Muscle of leg (tissue), 11 donors: ENCODE data around the gene SIRPG. TPM values are rescaled to one million over a fixed set of nuclear protein-coding genes. Genes with fewer than 3 reads are reported as not detected.
"Not testable (repeated sequence)": the region's sequence is repeated elsewhere in the genome, so short reads cannot be mapped to it uniquely, and the experiment has no call there.

Experiments
- DNase-seq: peaks from one replicate; pipeline ENCODE4 v3.0.0; 2013
- H3K27ac ChIP-seq: one replicate; pipeline ENCODE4 v1.5.1; 2013; ENCODE audit warnings: mild to moderate bottlenecking, low read length, control low read depth
- H3K27me3 ChIP-seq: one replicate; pipeline ENCODE4 v1.6.1; 2013; ENCODE audit warnings: low read length; ENCODE audit not compliant: control insufficient read depth, insufficient read depth
- H3K36me3 ChIP-seq: one replicate; pipeline ENCODE4 v1.6.1; 2013; ENCODE audit warnings: low read length; ENCODE audit not compliant: control insufficient read depth, insufficient read depth
- H3K4me1 ChIP-seq: one replicate; pipeline ENCODE4 v1.6.1; 2013; ENCODE audit warnings: low read length; ENCODE audit not compliant: control insufficient read depth, insufficient read depth
- H3K4me3 ChIP-seq: one replicate; pipeline ENCODE4 v1.5.1; 2013; ENCODE audit warnings: low read length, control low read depth
- H3K9me3 ChIP-seq: replicated peaks from 2 replicates; pipeline ENCODE4 v1.6.1; 2013; ENCODE audit warnings: low read depth, low read length; ENCODE audit not compliant: control insufficient read depth
- WGBS: methylation state at CpG from one replicate; pipeline ENCODE4 v1.1.5; 2013; ENCODE audit warnings: missing lambda C conversion rate; ENCODE audit not compliant: insufficient coverage; 5-methylcytosine and 5-hydroxymethylcytosine counted together
- polyA plus RNA-seq, 8 donors: library from polyadenylated mRNA; unstranded; fragments of 120-200 nt; gene quantifications; one replicate each; pipeline versions ENCODE4 v1.2.1 to v1.2.3, GENCODE V29; 2013; ENCODE audit warnings: inconsistent platforms in 1 of 8, low replicate concordance in 1 of 8; ENCODE audit not compliant: insufficient read length in 8 of 8, insufficient read depth in 1 of 8
- total RNA-seq: library from RNA; stranded (reverse); fragments of 120-200 nt; gene quantifications from one replicate; pipeline ENCODE4 v1.2.4, GENCODE V29; 2013

SIRPG gene
- total and polyA plus RNA-seq, 9 donors = not detected

DNA sequence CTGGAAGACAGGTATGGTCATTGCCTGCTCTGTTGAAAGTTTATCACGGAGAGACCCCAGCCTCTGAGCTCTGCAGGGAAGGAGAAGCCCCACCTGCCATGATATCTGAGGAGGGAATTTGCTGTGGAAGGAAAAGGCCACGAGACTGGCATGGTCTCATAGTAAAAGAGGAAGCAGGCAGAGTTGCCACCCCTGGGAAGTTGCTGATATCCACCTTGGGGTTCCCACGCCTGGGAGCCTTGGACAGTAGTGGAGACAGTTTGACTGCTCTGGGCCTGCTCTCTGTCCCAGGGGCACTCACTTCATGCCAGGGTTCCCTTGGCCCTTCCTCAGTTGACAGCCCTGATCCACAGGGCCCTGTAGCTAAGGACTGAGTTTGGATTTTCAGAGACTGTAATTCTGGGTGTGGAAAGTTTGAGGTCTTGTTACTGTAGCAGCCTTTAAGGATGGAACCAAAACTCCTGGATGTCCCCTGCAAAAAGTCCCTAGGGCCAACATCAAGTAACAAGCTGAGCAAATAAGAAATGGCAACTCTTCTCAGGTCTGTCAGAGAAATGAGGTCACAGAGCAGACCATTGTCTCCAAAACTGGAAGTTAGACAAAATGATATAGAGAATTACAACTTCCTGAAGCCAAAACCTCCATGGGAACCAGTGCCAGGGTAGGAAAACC is 30.9 kb downstream of the SIRPG start:
- H3K4me1 ChIP-seq = no peaks in the 10 kb centered on the region
- DNase-seq = no peak
- H3K9me3 ChIP-seq = no peaks in the 10 kb centered on the region
- no peaks in the 10 kb centered on the region for H3K27me3 ChIP-seq
- no peaks in the 10 kb centered on the region for H3K36me3 ChIP-seq
- H3K4me3 ChIP-seq = no peak overlapping the region
- no peak overlapping the region for H3K27ac ChIP-seq
- 57% methylated on average over 3 of the region's 3 CpGs for WGBS

DNA sequence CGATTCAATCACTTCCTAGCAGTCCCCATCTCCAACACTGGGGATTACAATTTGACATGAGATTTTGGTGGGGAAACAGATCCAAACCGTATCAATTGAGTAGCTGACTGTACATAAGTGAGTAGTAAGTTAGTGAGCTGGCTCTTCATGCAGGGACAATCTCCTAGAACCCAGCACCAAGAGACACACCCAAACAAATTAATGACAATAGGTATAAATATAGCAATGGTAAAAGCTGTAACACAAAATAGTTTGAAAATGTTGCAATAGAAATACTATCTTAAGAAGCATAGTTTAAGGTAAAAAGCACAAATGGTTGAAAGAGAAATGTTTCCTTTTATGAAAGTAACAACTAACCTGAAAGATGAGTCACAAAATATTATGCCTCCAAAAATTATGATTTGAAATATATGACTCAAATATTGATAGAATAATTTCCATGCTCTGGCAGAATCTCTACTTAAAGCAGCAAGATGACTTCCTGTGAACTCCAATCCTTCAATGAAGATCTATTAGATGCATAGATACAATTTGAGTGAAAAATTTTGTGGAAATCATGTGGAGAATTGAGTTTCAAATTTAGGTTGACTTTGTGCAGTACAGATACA is 32.4 kb downstream of the SIRPG start:
- Histone ChIP-seq H3K36me3 (no peaks in the 10 kb centered on the region), H3K9me3 (no peaks in the 10 kb centered on the region), H3K27ac (no peak overlapping the region), H3K27me3 (no peaks in the 10 kb centered on the region), H3K4me1 (no peaks in the 10 kb centered on the region), H3K4me3 (no peak overlapping the region)
- no peak for DNase-seq
- no CpG with 5 or more reads among the region's 2 CpGs for WGBS

DNA sequence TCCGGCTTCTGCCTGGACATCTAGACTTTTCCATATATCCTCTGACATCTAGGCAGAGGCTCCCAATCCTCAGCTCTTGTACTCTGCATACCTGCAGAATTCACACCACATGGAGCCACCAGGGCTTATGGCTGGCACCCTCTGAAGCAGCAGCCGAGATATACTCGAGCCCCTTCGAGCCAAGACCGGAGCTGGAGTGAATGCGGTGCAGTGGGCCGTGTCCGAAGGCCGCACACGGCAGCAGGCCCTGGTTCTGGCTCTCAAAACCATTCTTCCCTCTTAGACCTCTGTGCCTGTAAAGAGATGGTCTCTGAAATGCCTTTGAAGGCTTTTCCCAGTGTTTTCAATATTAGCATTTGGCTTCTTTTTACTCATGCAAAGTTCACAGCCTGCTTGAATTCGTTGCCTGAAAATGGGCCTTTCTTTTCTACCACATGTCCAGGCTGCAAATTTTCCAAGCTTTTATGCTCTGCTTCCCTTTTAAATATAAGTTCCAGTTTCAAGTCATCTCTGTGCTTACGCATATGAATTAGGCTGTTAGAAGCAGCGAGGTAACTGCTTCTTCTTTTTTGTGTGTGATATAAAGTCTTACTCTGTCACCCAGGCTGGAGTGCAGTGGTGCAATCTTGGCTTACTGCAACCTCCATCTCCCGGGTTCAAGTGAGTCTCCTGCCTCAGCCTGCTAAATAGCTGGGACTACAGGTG is 33.9 kb downstream of the SIRPG start:
- WGBS = 94% methylated on average over 9 of the region's 14 CpGs
- Histone ChIP-seq H3K4me3 (no peak overlapping the region), H3K27me3 (no peaks in the 10 kb centered on the region), H3K4me1 (no peaks in the 10 kb centered on the region), H3K36me3 (no peaks in the 10 kb centered on the region), H3K9me3 (peaks cover 4% of the 10 kb centered on the region), H3K27ac (no peak overlapping the region)
- DNase-seq = peak; percentile 36

DNA sequence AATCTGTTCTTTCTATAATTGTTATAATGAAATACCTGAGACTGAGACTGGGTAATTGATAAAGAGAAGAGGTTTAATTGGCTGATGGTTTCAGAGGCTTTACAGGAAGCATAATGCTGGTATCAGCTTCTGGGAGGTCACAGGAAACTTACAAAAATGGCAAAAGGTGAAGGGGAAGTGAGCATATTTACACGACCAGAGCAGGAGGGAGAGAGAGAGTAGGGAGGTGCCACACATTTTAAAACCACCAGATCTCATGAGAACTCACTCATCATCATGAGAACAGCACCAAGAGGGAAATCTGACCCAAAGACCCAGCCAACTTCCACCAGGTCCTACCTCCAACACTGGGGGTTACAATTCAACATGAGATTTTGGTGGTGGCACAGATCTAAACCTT is 35.1 kb downstream of the SIRPG start:
- no peaks in the 10 kb centered on the region for H3K4me1 ChIP-seq
- H3K4me3 ChIP-seq = no peak overlapping the region
- no peak overlapping the region for H3K27ac ChIP-seq
- H3K27me3 ChIP-seq = no peaks in the 10 kb centered on the region
- WGBS = no CpG with 5 or more reads among the region's 1 CpG
- H3K36me3 ChIP-seq = no peaks in the 10 kb centered on the region
- DNase-seq = no peak
- H3K9me3 ChIP-seq = peaks cover 4% of the 10 kb centered on the region

DNA sequence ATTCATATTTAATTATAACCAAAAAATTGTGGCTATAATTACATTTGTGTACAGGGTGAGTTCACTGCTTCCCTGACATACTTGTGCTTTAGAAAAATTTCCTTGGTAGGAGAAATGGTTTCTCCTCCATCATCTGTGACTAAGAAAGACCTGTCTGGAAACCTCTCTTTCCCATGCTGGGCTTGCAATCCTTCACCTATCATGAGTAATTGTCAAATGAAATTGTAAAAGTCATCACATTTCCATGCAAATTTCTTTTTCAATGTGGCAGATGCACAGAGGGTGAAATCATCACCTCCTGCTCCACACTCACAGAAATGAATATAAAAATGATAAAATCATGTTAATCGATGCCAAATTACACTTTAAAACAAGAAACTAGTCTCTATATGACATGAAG is 36.3 kb downstream of the SIRPG start:
- H3K36me3 ChIP-seq = no peaks in the 10 kb centered on the region
- H3K9me3 ChIP-seq = peaks cover 4% of the 10 kb centered on the region
- no CpG with 5 or more reads among the region's 1 CpG for WGBS
- H3K27ac ChIP-seq = no peak overlapping the region
- H3K4me1 ChIP-seq = no peaks in the 10 kb centered on the region
- no peak for DNase-seq
- H3K27me3 ChIP-seq = no peaks in the 10 kb centered on the region
- H3K4me3 ChIP-seq = no peak overlapping the region

DNA sequence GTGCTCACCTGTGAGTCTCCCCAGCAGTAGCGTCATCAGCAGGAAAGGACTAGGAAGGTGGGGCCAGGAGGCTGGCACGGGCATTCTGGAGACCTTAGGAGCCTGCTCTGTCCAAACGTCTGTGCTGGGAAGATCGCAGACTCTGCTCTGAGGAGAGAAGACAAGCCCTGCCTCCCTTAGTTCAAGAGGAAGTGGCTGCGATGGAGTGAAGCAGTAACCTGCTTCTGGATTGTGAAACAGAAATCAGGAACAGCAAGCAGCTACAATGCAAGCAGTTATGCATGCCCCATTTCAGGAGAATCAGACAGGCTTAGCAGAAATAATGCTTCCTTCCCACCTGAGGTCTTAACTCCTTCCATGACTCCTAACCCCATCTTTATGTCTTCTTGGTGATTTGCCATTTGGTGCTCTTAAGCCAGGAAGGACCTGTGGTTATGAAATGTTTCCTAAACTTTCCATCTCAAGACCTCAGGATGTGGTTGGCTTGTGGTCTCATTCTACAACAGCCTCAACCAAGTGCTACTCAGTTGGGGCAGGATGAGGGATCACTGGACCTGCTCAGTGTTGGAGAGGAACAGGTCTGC is 37.6 kb downstream of the SIRPG start, which contains the start of gene SIRPB1:
SIRPB1 (minus strand) TSS at position 149 of the 584 bp plus-strand sequence; CDS start at position 84, 65 bp downstream.
- Histone ChIP-seq H3K4me3 (no peak within 1 kb of the TSS), H3K36me3 (no peaks in the 10 kb centered on the region), H3K4me1 (no peaks in the 10 kb centered on the region), H3K9me3 (peaks cover 4% of the 10 kb centered on the region), H3K27me3 (no peaks in the 10 kb centered on the region), H3K27ac (no peak within 1 kb of the TSS)
- peak; percentile 49 for DNase-seq
- 57% methylated on average over 5 of the region's 5 CpGs for WGBS

DNA sequence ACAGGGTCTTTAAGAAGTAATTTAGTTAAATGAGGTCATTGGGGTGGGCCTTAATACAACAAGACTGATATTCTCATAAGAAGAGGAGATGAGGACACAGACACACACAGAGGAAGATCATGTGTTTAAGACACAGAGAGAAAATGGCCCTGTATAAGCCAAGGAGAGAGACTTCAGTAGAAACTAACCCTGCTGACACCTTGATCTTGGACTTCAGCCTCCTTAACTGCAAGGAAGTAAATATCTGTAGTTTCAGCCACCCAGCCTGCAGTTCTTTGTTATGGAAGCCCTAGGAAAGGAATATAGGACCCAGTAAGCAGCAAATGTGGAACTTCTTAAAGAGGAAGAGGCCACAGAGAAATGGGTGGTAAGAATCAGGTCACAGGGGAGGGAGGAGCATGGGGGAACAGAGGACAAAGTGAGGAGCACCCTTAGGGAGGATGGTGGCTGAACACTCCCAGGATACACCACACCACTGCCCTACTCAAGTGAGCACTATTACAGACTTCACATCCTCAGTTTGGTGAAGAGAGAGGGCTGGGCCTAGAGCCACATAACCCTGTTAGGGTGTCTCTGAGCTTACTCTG is 38.5 kb downstream of the SIRPG start:
- H3K27me3 ChIP-seq = no peaks in the 10 kb centered on the region
- no peaks in the 10 kb centered on the region for H3K36me3 ChIP-seq
- DNase-seq = no peak
- peaks cover 4% of the 10 kb centered on the region for H3K9me3 ChIP-seq
- no peak overlapping the region for H3K4me3 ChIP-seq
- no peak overlapping the region for H3K27ac ChIP-seq
- no peaks in the 10 kb centered on the region for H3K4me1 ChIP-seq

DNA sequence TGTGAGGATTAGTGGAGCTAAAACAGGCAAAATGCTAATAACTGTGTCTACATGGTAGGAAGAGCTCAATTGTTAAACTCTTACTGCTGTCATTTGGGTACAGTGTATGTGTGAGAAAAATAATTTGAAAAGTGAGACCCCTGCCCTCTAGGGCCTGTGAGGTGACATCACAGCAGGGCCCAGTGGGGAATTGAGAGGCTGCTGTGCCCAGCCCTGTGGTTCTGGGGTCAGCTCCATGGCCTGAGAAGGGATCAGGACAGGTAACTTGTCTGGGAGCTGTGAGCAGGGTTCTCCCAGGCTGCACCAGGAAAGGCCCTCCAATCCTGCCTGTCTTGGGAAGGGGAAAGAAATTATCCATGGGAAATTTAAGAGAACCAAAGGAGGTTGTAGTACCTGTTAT is 39.1 kb downstream of the SIRPG start:
- H3K27ac ChIP-seq = no peak overlapping the region
- no peak overlapping the region for H3K4me3 ChIP-seq
- no peaks in the 10 kb centered on the region for H3K4me1 ChIP-seq

DNA sequence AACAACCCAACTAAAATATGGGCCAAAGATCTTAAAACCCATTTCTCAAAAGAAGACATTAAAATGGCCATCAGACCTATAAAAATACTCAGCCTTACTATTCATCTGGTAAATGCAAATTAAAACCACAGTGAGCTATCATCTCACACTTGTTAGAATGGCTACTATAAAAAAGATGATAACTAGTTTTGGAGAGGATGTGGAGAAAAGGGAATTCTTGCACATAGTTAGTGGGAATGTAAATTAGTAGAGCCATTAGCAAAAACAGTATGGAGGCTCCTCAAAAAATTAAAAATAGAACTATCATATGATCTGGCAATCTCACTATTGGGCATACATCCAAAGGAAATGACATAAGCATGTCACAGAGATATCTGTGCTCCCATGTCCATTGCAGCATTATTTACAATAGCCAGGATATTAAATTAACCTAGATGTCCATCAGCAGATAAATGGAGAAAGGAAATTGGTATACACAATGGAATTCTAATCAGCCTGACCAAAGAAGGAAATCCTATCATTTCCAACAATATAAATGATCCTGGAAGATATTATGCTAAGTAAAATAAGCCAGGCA is 40.6 kb downstream of the SIRPG start:
- no peaks in the 10 kb centered on the region for H3K27me3 ChIP-seq
- H3K4me1 ChIP-seq = no peaks in the 10 kb centered on the region
- no peak overlapping the region for H3K27ac ChIP-seq
- no peaks in the 10 kb centered on the region for H3K36me3 ChIP-seq
- no peak overlapping the region for H3K4me3 ChIP-seq
- H3K9me3 ChIP-seq = peaks cover 4% of the 10 kb centered on the region
- no peak for DNase-seq

More for the DNA sequence above, 39.1 kb downstream of the SIRPG start:
- Histone ChIP-seq H3K27me3 (no peaks in the 10 kb centered on the region), H3K36me3 (no peaks in the 10 kb centered on the region), H3K9me3 (peaks cover 4% of the 10 kb centered on the region)
- DNase-seq = no peak

DNA sequence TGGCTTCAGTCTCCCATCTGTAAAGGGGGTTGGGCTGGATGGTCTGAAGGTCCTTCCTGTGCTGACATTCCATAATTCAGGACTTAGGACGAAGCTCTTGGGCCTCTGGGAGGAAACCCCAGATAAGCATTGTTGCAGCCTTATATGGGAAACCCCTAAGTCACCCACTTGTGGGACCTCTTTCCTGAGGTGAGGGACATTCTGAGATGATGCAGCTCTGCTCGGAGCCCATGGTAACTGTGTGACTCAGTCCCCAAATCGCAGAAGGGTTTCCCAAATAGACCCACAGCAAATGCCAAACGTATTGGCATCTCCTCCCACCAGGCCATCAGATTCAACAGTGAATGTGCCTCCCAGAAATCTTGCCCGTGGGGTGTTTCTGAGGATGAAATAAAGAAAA is 47.2 kb downstream of the SIRPG start:
- H3K27me3 ChIP-seq = not testable (repeated sequence)
- WGBS = no CpG with 5 or more reads among the region's 5 CpGs

More for the DNA sequence above, 47.2 kb downstream of the SIRPG start:
- H3K4me3 ChIP-seq, H3K9me3 ChIP-seq, DNase-seq, H3K36me3 ChIP-seq, H3K4me1 ChIP-seq, H3K27ac ChIP-seq: not testable (repeated sequence)
